Stimulated activated CD8-positive, alpha-beta memory T cell treated with anti-CD3 and anti-CD28 coated beads, Interleukin-7, amount 100 ng/mL, for 4 hours (primary cell): ENCODE results near the gene PLEKHA5.
"Not testable (repeated sequence)": the region's sequence is repeated elsewhere in the genome, so short reads cannot be mapped to it uniquely, and the experiment has no call there.

ENCODE experiments used
- DNase-seq, 2 donors: peaks; one replicate each; pipeline ENCODE4 v3.0.0-alpha.2; 2020; ENCODE audit warnings: low read depth in 2 of 2

PLEKHA5 gene

DNA sequence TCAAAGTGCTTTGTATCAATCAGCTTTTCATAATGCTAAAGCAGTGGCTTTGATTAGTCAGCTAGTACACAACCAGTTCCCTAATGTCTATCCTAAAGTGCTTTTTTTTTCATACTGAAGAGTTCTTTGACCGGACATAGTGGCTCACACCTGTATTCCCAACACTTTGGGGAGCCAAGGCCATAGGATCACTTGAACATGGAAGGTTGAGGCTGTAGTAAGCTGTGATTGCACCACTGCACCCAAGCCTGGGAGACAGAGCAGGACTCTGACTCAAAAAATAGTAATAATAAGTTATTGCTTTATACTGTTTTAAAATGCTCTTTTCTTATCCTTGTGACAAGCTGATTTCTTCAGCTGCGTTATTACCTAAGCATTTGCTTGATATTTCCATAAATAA, 155.1 kb downstream of the PLEKHA5 start:
- no peak for DNase-seq

DNA sequence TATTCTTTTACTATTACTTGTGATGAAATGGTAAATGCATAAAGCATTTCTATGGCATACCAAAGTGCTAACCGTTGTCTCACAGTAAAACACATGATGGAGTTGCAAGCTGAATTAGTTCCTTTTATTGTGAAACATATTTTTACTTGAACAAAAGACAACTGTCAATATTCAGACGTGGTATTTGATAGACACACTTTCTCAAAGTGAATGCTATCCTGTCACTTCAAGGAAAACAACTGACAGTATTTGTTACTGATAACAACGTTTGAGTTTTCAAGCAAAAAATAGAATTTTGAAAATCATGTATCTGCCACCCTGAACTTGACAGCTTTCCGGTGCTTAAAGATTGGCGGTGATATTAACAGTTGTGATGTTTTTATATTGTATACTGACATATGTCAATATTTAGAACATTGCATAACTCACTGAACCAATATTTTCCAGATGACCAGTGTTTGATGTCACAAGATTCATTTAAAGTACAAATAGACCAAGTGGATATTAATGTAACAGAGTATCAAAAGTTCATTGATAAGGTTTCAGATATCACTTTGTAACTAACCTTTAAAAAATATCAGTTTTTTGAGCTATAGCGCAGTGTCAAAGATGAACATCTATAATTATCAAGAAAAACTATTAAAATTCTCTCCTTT, 156.4 kb downstream of the PLEKHA5 start:
- no peak for DNase-seq

DNA sequence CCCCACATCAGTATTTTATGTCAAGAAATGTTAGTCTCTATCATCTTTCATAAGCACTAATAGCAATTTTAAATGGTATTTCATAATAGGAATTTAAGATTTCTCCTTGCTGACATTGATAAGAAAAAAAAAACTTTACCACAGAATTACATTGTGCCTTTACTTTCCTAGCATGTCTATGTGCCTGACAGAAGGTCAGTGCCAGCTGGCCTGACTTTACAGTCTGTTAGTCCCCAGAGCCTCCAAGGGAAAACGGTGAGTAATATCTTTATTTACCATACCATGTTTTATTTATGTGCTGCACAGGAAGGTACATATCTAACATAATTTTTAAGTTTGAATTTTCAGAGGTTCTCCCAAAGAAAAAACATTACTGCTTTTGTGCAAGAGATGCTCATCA, 157.8 kb downstream of the PLEKHA5 start:
- DNase-seq = no peak

DNA sequence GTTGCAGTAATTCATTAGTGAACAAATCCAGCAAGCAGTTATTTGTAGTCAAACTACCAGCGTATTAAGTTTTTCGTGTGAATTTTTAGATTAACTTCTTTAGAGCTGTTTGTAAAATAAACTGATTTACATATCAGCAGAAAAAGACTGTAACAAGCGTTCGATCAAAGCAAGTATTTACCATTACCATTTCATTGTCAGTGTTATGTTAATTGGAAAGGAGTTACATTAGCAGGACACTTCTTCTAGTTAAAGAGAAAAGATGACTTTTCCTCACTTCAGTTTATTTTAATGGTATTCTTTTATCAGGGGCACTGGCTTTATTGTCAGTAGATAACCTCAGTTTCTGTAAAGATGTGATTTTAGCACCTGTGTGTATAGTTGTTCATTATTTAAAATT, 158.6 kb downstream of the PLEKHA5 start:
- no peak for DNase-seq

DNA sequence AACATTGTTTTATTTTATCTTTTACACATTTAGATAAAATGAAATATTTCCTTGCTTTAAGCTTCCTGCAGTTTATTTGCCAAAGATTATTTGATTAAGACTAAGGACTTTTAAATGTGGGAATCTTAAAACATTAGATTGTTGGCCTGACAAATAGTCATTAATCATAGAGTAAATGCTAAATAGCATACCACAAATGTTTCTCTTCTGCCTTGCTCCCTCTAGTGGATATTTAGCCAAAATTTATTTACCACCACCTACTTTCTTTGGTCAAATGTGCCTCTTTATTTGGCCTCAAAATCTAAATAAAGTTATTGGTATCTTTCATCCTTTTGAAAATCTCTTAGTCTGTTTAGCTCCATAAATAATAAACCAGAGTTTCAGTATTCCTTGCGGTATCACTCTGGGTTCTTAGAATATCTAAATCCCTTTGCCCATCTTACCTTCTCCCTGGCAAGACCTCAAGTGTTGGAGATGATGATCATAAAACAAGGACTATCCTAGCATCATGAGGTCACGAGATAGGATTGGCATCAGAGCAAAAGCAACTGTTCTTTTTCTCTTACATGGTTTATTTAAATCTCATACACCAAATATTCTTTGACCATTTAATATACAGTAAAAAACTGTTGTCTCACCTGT, 159.2 kb downstream of the PLEKHA5 start:
- DNase-seq = no peak

DNA sequence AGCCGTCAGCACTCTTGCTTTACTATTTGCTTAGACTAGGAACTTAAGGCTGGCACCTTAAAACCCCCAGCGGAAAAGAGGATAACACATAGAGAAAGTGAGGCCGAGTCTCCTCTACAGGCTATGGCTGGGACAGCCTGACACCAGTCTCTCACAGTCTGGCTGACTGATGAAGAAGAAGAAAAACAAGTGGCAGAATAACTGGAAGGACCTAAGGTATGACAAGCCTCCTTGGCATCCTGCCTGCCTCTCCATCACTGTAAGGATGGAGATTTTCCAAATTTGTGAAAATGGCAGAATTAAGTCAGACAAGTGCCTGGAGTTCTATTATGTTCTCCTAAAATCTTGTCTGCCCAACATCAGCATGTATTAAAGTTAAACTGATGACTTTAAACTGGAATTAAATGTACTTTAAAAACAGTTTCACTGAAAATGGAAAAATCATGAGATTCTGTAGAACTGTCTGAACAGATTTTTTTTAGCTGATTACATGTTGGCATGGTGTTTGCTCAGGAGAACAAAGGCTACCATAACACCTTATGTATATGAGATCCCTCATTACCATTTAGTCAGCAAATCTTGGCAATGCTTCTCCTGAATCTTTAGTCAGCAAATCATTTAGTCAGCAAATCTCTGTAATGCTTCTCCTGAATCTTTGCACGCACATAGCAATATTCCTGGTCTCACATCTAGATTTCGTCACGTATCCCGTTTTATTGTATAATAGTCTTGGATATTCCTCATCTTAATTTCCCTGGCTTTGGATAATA, 169.5 kb downstream of the PLEKHA5 start:
- DNase-seq = no peak

DNA sequence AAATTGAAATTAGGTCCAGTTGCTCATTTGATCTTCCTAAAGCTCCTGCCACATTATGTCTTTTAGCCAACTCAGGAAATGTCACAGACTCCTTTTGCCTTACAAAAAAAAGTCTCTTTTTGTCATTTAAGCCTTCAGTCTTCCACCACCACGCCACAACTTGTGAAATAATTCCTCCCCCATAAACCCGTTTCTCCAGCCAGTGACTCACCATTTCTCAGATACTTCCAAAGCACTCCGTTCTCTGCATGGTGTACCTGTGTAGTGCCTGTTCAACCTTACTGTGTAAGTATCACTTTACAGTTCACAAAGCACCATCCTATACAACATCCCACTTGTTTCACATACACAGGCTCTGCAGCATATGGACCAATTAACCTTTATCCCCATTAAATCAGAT, 170.2 kb downstream of the PLEKHA5 start:
- no peak for DNase-seq

DNA sequence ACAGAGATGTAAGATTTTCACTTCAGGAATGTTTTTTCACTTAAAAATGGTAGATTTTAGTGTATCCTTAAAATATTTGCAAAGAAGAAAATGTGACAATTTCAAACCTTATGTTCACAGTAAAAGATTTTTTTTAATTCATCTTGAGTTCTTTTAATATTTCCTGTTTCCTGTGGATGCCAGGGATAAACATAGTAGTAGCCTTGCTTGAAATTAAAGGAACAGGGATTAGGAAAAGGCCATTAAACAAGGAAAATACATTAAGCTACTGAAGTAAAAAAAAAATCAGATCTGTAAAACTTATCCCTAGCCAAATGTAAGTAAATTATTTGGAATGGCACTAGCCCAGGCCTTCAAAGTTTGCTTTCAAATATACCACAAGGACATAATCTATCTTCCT, 171.7 kb downstream of the PLEKHA5 start:
- no peak for DNase-seq

DNA sequence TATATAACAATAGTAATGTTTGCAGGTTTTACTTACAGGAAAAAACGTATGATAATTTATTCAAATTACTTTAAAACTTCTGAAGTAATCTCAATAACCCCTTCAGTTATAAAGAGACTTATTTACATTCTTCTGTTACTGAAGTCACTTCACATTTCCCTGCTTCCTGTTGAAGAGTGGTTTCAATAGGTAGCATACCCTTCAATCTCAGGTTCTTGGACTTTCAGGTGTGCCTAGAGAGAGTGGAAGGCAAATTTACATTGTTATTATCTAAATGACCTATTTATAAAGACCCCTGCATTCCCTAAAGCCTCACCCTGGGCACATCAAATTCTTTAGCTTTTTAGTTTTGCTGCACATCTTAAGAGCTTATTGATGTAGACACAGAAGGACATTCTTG, 172.2 kb downstream of the PLEKHA5 start:
- DNase-seq = no peak

DNA sequence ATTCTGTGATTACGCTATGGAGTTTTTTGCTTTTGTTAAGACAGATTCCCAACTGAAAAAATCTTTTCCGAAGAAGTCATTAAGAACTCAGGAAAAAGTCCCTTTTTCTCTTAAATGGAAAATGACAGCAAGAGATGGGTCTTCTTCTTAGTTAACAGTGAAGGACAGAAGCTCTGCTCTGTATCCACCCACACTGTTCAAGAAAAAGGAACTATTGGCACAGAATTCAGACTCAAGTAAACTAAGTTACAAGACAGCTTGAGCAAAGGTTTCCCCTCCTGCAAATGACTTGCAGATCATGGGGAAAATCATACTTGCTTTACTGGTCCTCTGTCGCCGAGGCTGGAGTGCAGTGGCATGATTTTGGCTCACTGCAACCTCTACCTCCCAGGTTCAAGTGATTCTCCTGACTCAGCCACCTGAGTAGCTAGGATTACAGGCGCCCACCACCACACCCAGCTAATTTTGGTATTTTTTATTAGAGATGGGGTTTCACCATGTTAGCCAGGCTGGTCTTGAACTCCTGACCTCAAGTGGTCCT, 172.6 kb downstream of the PLEKHA5 start:
- no peak for DNase-seq

DNA sequence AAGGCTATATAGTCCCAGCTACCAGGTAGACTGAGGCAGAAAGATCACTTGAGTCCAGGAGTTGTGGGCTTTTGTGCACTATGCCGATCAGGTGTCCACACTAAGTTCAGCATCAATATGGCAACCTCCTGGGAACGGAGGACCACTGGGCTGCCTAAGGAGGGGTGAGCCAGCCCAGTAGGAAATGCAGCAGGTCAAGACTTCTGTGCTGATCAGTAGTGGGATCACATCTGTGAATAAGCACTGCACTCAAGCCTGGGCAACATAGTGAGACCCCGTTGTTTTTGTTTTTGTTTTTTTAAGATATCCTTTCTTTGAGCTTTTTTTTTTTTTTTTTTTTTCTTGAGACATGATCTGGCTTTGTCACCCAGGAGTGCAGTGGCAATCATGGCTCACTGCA, 174.0 kb downstream of the PLEKHA5 start:
- DNase-seq = no peak

DNA sequence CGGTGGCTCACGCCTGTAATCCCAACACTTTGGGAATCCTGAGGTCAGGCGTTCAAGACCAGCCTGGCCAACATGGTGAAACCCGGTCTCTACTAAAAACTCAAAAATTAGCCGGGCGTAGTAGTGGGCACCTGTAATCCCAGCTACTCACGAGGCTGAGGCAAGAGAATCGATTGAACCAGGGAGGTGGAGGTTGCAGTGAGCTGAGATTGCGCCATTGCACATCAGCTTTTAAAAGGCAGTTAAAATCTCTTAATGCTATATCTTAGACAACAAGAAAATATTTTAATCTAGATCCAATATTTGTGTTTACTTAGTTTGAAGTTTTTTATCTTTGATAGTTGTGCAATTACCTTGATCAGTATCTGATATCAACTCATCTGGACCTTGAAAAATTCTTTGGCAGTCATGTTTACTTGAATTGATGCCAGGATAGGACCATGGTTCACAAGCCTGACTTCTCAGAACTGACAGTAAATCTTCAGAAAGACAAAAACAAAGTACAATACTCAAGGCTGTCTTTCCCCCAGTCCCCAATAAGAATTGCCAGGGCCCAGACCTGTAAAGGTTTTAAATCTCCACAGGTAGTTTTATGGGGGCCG, 174.7 kb downstream of the PLEKHA5 start:
- DNase-seq = no peak

DNA sequence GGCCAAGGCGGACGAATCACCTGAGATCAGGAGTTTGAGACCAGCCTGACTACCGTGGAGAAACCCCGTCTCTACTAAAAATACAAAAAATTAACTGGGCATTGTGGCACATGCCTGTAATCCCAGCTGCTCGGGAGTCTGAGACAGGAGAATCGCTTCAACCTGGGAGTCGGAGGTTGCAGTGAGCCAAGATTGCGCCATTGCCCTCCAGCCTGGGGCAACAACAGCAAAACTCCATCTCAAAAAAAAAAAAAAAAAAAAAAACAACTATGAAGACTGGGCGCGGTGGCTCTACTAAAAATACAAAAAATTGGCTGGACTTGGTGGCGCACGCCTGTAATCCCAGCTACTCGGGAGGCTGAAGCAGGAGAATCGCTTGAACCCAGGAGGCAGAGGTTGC, 176.1 kb downstream of the PLEKHA5 start:
- DNase-seq = not testable (repeated sequence)

DNA sequence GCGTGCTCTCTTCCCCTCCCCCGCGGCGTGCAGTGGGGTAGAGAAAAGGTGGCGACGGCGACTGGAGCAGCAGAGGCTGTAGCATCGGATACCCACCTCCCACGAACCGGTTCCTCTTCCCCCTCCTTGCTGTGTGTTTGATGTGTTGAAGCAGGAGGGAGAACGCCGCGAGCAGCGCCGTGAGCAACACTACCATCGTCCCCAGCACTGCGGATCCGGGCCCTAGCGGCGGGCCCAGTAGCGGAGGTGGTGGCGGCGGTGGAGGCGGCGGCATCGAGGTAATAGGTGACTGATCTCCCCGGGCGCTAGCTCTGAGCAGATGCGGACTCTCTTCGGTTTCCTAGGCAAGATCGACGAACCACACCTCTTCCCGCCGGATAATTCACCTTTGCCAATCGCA, 176.8 kb downstream of the PLEKHA5 start:
- DNase-seq = no peak

DNA sequence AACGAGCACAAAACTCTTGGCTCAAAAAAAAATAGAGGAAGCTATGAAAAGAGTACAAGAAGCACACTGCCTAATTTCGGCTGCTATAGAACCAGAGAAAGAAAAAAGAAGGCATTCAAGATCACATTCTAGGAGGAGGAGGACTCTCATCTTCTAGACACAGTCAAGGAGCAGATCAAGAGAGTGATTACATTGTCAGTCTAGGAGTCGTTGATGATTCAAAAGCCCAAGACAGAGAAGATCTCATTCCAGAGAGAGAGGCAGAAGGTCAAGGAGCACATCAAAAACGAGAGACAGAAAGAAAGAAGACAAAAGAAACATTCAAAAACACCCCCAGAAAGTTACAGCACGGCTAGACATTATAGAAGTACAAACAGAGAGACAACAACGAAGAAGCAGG, 177.9 kb downstream of the PLEKHA5 start:
- no peak for DNase-seq

DNA sequence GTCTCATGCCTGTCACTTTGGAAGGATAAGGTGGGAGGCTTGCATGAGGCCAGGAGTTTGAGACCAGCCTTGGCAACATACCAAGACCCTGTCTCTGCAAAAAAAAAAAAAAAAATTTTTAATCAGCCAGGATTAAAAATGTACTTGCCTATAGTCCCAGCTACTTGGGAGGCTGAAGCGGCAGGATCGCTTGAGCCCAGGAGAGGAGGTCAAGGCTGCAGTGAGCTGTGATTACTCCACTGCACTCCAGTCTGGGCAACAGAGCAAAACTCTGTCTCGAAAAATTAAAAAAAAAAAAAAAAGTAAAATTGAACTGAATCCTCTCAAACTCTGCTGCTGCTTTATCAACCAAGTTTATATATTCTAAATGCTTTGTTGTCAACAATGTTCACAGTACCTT, 181.6 kb downstream of the PLEKHA5 start:
- no peak for DNase-seq

DNA sequence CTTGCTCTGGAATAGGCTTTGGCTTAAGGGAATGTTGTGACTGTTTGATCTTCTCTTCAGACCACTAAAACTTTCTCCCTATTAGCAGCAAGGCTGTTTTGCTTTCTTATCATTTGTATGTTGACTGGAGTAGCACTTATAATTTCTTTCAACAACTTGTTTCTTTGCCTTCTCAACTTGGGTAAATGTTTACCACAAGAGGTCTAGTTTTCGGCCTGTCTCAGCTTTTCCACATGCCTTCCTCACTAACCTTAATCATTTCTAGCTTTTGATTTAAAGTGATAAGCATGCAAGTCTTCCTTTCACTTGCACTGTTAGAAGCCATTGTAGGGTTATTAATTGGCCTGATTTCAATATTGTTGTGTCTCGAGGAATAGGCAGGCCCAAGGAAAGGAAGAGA, 183.1 kb downstream of the PLEKHA5 start:
- no peak for DNase-seq

DNA sequence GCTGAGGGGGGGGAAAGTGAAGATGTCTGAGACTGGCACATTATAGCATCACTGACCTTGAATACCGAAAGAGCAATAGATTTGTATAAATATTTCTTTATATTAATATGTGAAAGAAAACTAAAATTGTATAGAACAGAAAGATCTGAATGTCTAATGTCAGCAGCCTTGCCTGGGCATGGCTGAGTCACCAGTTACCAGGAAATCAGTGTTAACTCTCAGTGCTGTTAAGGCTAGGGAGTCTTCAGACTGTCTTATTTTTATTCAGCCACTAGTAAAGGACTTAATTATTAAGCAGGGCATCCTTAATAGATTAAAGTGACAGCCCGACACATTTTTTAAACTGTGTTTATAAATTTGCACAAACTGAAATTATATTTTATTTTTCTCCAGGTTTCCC, 186.9 kb downstream of the PLEKHA5 start:
- DNase-seq = no peak

DNA sequence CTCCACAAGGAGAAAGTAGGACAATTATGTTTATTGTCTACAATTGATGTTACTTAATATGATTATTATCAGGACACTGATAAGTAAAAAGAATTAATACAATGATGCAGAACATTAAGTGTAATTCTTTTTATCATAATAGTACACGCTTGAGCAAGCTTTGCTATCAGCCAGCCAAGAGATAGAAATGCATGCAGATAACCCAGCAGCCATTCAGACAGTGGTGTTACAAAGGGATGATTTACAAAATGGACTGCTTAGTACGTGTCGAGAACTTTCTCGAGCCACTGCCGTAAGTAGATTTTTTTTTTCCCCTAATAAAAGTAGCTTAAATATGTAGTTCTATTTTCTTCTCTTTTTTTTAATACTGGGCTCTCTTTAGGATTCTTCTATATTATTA, 192.8 kb downstream of the PLEKHA5 start:
- no peak for DNase-seq

DNA sequence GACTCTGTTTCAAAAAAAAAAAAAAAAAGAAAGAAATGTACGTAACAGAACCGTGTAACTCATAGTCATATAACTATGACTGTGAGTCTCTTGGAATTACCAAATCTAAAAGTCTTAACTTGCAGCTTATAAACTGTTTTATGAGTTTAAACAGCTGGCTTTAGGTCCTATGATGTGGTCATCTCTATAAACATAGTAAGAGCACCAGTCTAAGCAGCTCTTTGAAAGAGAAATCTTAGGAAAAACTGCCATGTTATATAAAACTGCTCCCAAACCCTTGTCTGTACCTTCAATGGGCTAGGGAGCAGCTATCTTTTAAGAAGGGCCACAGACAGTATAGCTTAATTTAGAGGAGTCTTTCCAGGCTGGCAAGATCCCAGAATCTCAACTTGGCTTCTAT, 194.3 kb downstream of the PLEKHA5 start:
- no peak for DNase-seq

DNA sequence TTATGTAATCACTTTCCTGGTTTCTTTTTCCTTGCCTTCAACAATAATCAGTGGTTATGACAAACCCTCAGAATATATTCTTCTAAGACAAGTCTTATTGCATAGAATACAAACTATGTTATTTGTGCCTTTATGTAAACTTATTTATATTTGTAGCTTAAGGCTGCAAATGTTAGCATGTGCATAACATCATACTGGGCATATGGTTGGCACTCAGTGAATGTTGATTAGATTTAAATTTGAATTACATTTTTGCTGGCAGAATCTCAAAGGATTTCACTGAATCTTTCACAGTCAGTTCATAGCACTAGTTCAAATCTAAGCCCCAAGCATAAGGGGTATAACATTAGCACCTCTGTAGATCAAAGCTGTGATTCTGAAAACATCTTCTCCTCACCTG, 196.6 kb downstream of the PLEKHA5 start:
- DNase-seq = no peak

DNA sequence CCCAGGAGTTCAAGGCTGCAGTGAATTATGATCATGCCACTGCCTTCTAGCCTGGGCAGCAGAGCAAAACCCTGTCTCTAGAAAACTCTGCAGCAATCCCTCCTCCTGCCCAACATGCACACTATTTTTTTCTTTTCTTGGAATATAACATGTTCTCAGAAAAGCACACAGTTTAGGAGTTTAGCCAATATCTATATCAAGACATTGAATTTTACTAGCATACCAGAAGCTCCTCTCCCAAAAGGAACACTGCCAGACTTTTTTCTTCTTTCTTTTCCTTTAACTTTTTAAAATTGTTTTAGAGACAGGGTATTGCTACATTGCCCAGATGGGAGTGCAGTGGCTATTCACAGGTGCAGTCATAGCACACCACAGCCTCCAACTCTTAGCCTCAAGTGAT, 202.7 kb downstream of the PLEKHA5 start:
- DNase-seq = no peak

DNA sequence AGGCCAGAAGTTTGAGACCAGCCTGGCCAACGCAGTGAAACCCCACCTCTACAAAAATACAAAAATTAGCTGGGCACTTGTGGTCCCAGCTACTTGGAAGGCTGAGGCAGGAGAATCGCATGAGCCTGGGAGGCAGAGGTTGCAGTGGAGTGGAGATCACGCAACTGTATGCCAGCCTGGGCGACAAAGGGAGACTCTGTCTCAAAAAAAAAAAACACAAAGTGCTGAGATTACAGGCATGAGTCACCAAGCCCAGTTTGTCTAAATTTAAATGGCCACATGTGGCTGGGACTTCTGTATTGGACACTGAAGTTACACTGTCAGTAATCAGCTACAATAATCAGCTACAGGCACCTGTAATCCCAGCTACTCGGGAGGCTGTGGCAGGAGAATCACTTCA, 208.9 kb downstream of the PLEKHA5 start:
- no peak for DNase-seq
